WTC11 (cell line): ENCODE results near the gene SNRPB2. TPM values are rescaled to one million over a fixed set of nuclear protein-coding genes. Genes with fewer than 3 reads are reported as not detected.

Source experiments
- ATAC-seq: fragments of 200-7000 bp; cut with Tn5 transposase; 2 replicates; pipeline ENCODE4 v1.10.0; 2021; ENCODE audit warnings: mild to moderate bottlenecking, moderate library complexity
- CTCF ChIA-PET: fragments of 300-600 bp; sonication (Branson Sonifier 250); formaldehyde crosslinking; loops from one replicate; lab custom pipeline; 2021; ENCODE audit warnings: antibody characterized with exemption; lab: Charles Lee
- POLR2A ChIA-PET: fragments of 350-600 bp; sonication (Branson Sonifier 250); formaldehyde crosslinking; loops from one replicate; lab custom pipeline; 2021; ENCODE audit warnings: antibody characterized with exemption; lab: Charles Lee
- DNase-seq: peaks from one replicate; pipeline ENCODE4 v3.0.0; 2021; ENCODE audit warnings: low spot score
- H3K27ac Mint-ChIP-seq: 2 replicates; pipeline ENCODE4 v1.8.0; 2021; ENCODE audit warnings: mixed read lengths
- H3K27me3 Mint-ChIP-seq: 2 replicates; pipeline ENCODE4 v1.8.0; 2021; ENCODE audit warnings: low read depth, mild to moderate bottlenecking, moderate library complexity, mixed read lengths
- H3K36me3 Mint-ChIP-seq: 2 replicates; pipeline ENCODE4 v1.8.0; 2021; ENCODE audit warnings: mixed read lengths
- H3K4me1 Mint-ChIP-seq: 2 replicates; pipeline ENCODE4 v1.8.0; 2022; ENCODE audit warnings: mixed read lengths
- H3K4me3 Mint-ChIP-seq: 2 replicates; pipeline ENCODE4 v1.8.0; 2021; ENCODE audit warnings: mild to moderate bottlenecking, moderate library complexity, mixed read lengths
- H3K9me3 Mint-ChIP-seq: 2 replicates; pipeline ENCODE4 v1.8.0; 2021; ENCODE audit warnings: mixed read lengths
- ATF2 ChIP-seq: sonication (generic); formaldehyde crosslinking; IDR thresholded peaks from 2 replicates; pipeline ENCODE4 v1.8.1; 2022; ENCODE audit warnings: low read depth, missing genetic modification reagents, borderline replicate concordance
- ATF6 ChIP-seq: sonication (generic); formaldehyde crosslinking; IDR thresholded peaks from 2 replicates; pipeline ENCODE4 v1.8.1; 2023; ENCODE audit warnings: mild to moderate bottlenecking, missing genetic modification reagents
- E2F1 ChIP-seq: sonication (generic); formaldehyde crosslinking; IDR thresholded peaks from 2 replicates; pipeline ENCODE4 v1.8.0; 2022; ENCODE audit warnings: mild to moderate bottlenecking, missing genetic modification reagents
- ESRRA ChIP-seq: sonication (generic); formaldehyde crosslinking; IDR thresholded peaks from 2 replicates; pipeline ENCODE4 v1.8.1; 2022; ENCODE audit warnings: mild to moderate bottlenecking, missing genetic modification reagents, borderline replicate concordance
- FOXJ3 ChIP-seq: sonication (generic); formaldehyde crosslinking; IDR thresholded peaks from 2 replicates; pipeline ENCODE4 v1.9.0; 2021; ENCODE audit warnings: missing genetic modification reagents, mild to moderate bottlenecking, borderline replicate concordance
- FOXK1 ChIP-seq: sonication (generic); formaldehyde crosslinking; IDR thresholded peaks from 2 replicates; pipeline ENCODE4 v1.8.0; 2022; ENCODE audit warnings: mild to moderate bottlenecking, moderate library complexity, missing genetic modification reagents
- HMGA2 ChIP-seq: fragments of 250-450 bp; sonication (Bioruptor Pico); IDR thresholded peaks from 2 replicates; pipeline ENCODE4 v1.4.0; 2021; ENCODE audit warnings: mild to moderate bottlenecking, moderate library complexity
- JUN ChIP-seq: sonication (generic); formaldehyde crosslinking; IDR thresholded peaks from 2 replicates; pipeline ENCODE4 v1.8.0; 2023; ENCODE audit warnings: mild to moderate bottlenecking, missing genetic modification reagents
- MAX ChIP-seq: sonication (generic); formaldehyde crosslinking; IDR thresholded peaks from 2 replicates; pipeline ENCODE4 v1.8.0; 2022; ENCODE audit warnings: mild to moderate bottlenecking, missing genetic modification reagents
- NR2C2 ChIP-seq: sonication (generic); formaldehyde crosslinking; IDR thresholded peaks from 2 replicates; pipeline ENCODE4 v1.8.0; 2022; ENCODE audit warnings: mild to moderate bottlenecking, missing genetic modification reagents
- NR3C1 ChIP-seq: sonication (generic); formaldehyde crosslinking; conservative IDR thresholded peaks from 2 replicates; pipeline ENCODE4 v1.8.1; 2023; ENCODE audit warnings: low read depth, mild to moderate bottlenecking, missing genetic modification reagents
- PRRX2 ChIP-seq: fragments of 250-450 bp; sonication (Bioruptor Pico); IDR thresholded peaks from 2 replicates; pipeline ENCODE4 v1.8.0; 2021; ENCODE audit warnings: mild to moderate bottlenecking
- SMAD3 ChIP-seq: sonication (generic); formaldehyde crosslinking; IDR thresholded peaks from 2 replicates; pipeline ENCODE4 v1.8.0; 2022; ENCODE audit warnings: missing genetic modification reagents, mild to moderate bottlenecking, borderline replicate concordance
- SMAD4 ChIP-seq: sonication (generic); formaldehyde crosslinking; IDR thresholded peaks from 2 replicates; pipeline ENCODE4 v1.8.0; 2022; ENCODE audit warnings: mild to moderate bottlenecking, missing genetic modification reagents
- ZNF121 ChIP-seq: sonication (generic); formaldehyde crosslinking; IDR thresholded peaks from 2 replicates; pipeline ENCODE4 v1.8.0; 2023; ENCODE audit warnings: missing genetic modification reagents
- ZNF219 ChIP-seq: sonication (generic); formaldehyde crosslinking; IDR thresholded peaks from 2 replicates; pipeline ENCODE4 v1.8.0; 2023; ENCODE audit warnings: missing genetic modification reagents, mild to moderate bottlenecking, borderline replicate concordance
- ZNF281 ChIP-seq: sonication (generic); formaldehyde crosslinking; IDR thresholded peaks from 2 replicates; pipeline ENCODE4 v1.8.0; 2023; ENCODE audit warnings: mild to moderate bottlenecking, missing genetic modification reagents
- ZNF512 ChIP-seq: sonication (generic); formaldehyde crosslinking; IDR thresholded peaks from 2 replicates; pipeline ENCODE4 v1.8.1; 2022; ENCODE audit warnings: missing genetic modification reagents, borderline replicate concordance
- total RNA-seq: library from RNA; stranded (reverse); gene quantifications from 3 replicates; pipeline ENCODE4 v1.2.3, GENCODE V29; 2021
- TF ChIP-seq, protein P1 (sequence below): sonication (generic); formaldehyde crosslinking; IDR thresholded peaks from 2 replicates; pipeline ENCODE4 v1.8.0; 2022; ENCODE audit warnings: mild to moderate bottlenecking, missing genetic modification reagents
- TF ChIP-seq, protein P2 (sequence below): sonication (generic); formaldehyde crosslinking; IDR thresholded peaks from 2 replicates; pipeline ENCODE4 v1.8.1; 2023; ENCODE audit warnings: mild to moderate bottlenecking, missing genetic modification reagents, moderate library complexity
- TF ChIP-seq, protein P3 (sequence below): sonication (generic); formaldehyde crosslinking; IDR thresholded peaks from 2 replicates; pipeline ENCODE4 v1.8.1; 2023; ENCODE audit warnings: mild to moderate bottlenecking, missing genetic modification reagents, moderate library complexity
- TF ChIP-seq, protein P4 (sequence below): sonication (generic); formaldehyde crosslinking; IDR thresholded peaks from 2 replicates; pipeline ENCODE4 v1.8.1; 2022; ENCODE audit warnings: low read depth, mild to moderate bottlenecking, moderate library complexity, missing genetic modification reagents, borderline replicate concordance

Gene SNRPB2
- total RNA-seq, 1 experiment from 2014 or later: 88.3 TPM

GRCh38 chr20:16689906-16690305, 39.9 kb upstream of the SNRPB2 start:
- Mint-ChIP-seq H3K27ac (no peak overlapping the region), H3K4me3 (no peak overlapping the region), H3K4me1 (no peaks in the 10 kb centered on the region), H3K9me3 (no peaks in the 10 kb centered on the region; the same call in 1 of the 2 replicates), H3K36me3 (no peaks in the 10 kb centered on the region), H3K27me3 (no peaks in the 10 kb centered on the region)
- POLR2A ChIA-PET: no interaction called here
- no peak for ATAC-seq
- CTCF ChIA-PET: no interaction called here
- no peak for DNase-seq
- TF ChIP-seq HMGA2 (no peak), FOXK1 (CRISPR knock-in tag) (no peak), NR2C2 (no peak), ESRRA (no peak), ZNF219 (no peak), ATF2 (no peak), SMAD3 (CRISPR knock-in tag) (no peak), SMAD4 (CRISPR knock-in tag) (no peak), ZNF512 (CRISPR knock-in tag) (no peak), E2F1 (CRISPR knock-in tag) (no peak)
- TF ChIP-seq, protein P1, sequence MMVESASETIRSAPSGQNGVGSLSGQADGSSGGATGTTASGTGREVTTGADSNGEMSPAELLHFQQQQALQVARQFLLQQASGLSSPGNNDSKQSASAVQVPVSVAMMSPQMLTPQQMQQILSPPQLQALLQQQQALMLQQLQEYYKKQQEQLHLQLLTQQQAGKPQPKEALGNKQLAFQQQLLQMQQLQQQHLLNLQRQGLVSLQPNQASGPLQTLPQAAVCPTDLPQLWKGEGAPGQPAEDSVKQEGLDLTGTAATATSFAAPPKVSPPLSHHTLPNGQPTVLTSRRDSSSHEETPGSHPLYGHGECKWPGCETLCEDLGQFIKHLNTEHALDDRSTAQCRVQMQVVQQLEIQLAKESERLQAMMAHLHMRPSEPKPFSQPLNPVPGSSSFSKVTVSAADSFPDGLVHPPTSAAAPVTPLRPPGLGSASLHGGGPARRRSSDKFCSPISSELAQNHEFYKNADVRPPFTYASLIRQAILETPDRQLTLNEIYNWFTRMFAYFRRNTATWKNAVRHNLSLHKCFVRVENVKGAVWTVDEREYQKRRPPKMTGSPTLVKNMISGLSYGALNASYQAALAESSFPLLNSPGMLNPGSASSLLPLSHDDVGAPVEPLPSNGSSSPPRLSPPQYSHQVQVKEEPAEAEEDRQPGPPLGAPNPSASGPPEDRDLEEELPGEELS (CRISPR knock-in tag): no peak
- TF ChIP-seq, protein P2, sequence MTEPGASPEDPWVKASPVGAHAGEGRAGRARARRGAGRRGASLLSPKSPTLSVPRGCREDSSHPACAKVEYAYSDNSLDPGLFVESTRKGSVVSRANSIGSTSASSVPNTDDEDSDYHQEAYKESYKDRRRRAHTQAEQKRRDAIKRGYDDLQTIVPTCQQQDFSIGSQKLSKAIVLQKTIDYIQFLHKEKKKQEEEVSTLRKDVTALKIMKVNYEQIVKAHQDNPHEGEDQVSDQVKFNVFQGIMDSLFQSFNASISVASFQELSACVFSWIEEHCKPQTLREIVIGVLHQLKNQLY (CRISPR knock-in tag): no peak
- TF ChIP-seq, protein P3, sequence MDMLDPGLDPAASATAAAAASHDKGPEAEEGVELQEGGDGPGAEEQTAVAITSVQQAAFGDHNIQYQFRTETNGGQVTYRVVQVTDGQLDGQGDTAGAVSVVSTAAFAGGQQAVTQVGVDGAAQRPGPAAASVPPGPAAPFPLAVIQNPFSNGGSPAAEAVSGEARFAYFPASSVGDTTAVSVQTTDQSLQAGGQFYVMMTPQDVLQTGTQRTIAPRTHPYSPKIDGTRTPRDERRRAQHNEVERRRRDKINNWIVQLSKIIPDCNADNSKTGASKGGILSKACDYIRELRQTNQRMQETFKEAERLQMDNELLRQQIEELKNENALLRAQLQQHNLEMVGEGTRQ (CRISPR knock-in tag): no peak

DNA sequence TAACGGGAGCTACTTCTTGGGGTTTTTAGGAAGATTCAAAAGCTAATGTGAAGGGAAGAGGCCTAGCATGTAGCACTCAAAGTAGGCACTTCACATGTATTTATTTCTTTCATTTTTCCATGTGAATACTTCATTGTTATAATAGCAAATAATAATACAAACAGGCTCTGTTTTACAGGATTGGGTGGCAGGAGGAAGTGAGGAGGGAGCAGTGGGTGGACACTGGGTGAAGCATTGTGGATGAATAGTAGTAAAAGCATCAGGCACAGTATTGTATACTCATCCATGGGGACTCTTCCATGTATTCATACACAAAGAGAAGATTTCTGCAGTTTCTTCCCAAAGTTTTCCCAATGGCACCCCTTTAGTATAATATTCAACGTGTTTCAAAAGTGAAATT, 38.4 kb upstream of the SNRPB2 start:
- ChIA-PET CTCF (interaction anchor here (0.6 kb wide), 1 partner anchor 356 kb away, joined by 3 read pairs; no protein-coding TSS in a partner anchor), POLR2A (no interaction called here)
- no peaks in the 10 kb centered on the region; the same call in 1 of the 2 replicates for H3K9me3 Mint-ChIP-seq
- H3K27ac Mint-ChIP-seq: no peak overlapping the region
- no peaks in the 10 kb centered on the region for H3K36me3 Mint-ChIP-seq
- DNase-seq (no peak), ATAC-seq (no peak)
- no peaks in the 10 kb centered on the region for H3K27me3 Mint-ChIP-seq
- H3K4me1 Mint-ChIP-seq: no peaks in the 10 kb centered on the region
- no peak overlapping the region for H3K4me3 Mint-ChIP-seq
- TF ChIP-seq ZNF281 (no peak), JUN (CRISPR knock-in tag) (no peak), ZNF121 (CRISPR knock-in tag) (no peak), MAX (CRISPR knock-in tag) (no peak), ATF6 (CRISPR knock-in tag) (no peak), PRRX2 (CRISPR knock-in tag) (no peak), NR3C1 (CRISPR knock-in tag) (no peak), FOXJ3 (no peak)
- TF ChIP-seq, protein P4, sequence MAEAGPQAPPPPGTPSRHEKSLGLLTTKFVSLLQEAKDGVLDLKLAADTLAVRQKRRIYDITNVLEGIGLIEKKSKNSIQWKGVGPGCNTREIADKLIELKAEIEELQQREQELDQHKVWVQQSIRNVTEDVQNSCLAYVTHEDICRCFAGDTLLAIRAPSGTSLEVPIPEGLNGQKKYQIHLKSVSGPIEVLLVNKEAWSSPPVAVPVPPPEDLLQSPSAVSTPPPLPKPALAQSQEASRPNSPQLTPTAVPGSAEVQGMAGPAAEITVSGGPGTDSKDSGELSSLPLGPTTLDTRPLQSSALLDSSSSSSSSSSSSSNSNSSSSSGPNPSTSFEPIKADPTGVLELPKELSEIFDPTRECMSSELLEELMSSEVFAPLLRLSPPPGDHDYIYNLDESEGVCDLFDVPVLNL (CRISPR knock-in tag): no peak
